GM12874 (cell line): ENCODE results near the gene RUNX2.

Experiments used
- TF ChIP-seq, protein P1 (sequence below): IDR thresholded peaks from 2 replicates; pipeline ENCODE4 v1.5.1; 2011; ENCODE audit warnings: low read depth, mild to moderate bottlenecking, control low read depth, low read length, moderate library complexity; ENCODE audit not compliant: insufficient read depth

Gene RUNX2

DNA sequence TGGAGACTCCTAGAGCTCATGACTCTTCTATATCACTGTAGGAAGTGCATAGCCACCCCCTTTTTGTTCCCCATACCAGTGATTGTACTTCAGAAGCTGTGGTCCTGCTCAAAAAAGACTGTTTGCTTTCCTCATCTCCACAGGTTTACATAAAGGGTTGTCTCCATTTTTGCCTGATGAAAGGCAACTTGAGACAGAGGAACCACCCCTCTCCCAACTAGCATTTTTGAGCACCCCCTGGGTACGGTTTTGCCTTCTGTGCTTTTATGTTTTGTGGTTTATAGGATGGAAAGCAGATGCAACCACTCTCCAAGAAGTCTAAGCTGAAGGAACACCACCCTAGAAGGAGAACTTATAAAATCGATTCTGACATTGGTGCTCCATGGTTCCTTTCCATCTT is 177.3 kb downstream of the RUNX2 start:
- TF ChIP-seq, protein P1, sequence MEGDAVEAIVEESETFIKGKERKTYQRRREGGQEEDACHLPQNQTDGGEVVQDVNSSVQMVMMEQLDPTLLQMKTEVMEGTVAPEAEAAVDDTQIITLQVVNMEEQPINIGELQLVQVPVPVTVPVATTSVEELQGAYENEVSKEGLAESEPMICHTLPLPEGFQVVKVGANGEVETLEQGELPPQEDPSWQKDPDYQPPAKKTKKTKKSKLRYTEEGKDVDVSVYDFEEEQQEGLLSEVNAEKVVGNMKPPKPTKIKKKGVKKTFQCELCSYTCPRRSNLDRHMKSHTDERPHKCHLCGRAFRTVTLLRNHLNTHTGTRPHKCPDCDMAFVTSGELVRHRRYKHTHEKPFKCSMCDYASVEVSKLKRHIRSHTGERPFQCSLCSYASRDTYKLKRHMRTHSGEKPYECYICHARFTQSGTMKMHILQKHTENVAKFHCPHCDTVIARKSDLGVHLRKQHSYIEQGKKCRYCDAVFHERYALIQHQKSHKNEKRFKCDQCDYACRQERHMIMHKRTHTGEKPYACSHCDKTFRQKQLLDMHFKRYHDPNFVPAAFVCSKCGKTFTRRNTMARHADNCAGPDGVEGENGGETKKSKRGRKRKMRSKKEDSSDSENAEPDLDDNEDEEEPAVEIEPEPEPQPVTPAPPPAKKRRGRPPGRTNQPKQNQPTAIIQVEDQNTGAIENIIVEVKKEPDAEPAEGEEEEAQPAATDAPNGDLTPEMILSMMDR: no peak

DNA sequence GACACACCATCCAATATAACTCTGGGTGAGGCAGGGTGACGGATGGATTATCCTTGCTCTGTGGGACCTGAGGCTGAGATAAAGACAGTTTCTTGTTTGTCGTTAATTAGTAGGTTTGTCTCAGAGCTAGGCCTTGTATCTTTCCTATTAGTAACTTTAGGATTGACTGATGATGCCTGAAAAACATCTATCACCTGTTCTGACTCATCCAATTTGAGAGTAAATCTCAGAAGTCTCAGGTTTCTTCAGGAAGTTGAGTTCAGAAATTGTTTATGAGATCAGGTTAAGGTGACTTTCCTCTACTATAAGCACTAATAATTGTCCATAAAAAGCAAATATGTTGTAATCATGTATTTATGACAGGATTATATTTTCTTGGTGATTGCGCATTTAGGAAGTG is 179.1 kb downstream of the RUNX2 start:
- TF ChIP-seq, protein P1: no peak

DNA sequence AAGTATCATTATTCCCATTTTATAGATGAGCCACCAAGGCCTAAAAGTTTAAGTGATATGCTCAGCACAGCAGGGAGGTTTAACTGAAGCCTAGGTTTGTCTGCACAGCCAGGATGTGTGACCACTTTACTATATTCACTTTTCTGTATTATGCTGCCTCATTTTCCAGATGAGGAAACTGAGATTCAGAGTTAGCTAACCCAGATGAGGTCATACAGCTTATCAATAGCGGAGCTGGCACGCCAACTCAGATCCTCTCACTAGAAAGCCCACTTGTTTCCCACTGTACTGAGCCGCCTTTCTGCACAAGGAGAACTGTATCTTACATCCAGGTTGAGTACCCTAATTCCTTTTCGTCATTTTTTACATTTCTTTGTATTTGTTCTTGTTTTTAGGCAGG is 181.3 kb downstream of the RUNX2 start:
- TF ChIP-seq, protein P1: no peak

DNA sequence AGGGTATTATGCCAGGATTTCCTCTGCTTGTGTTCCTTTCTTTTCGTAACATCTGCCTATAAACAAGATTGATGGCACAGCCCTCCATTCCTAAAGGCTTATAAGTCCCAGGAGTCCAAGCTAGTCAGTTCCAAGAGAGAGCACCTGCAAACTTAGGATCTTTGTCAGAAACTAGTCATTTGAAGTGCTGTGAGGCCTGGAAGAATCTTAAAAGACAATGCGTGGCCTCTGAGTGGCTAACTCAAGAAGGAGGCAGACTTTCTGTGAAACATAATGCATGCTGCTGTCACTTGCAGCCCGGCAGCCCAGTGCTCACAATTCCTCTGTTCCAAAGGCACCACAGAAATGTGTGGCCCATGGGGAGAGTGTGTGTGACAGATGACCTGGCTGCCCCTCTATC is 184.6 kb downstream of the RUNX2 start:
- TF ChIP-seq, protein P1: no peak

DNA sequence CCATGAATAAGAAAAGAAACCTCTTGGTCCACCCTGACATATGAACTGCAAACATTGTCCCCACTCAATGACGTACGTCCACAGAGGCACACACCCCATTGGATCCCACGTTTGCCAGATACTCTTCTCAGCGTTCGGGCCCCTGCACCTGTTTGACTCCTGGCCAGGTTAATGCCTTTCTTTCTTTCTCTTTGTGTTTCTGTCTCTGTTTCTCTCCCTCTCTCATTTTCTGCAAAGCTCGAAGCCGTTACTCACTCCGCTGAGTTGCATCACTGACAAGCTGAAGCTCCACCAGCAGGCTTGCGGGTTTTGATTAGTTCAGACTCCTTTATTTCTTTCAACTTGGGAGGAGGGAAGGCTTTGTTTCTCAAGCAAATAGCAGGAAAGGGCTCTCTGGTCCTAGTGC is 185.1 kb downstream of the RUNX2 start:
- TF ChIP-seq, protein P1: no peak

DNA sequence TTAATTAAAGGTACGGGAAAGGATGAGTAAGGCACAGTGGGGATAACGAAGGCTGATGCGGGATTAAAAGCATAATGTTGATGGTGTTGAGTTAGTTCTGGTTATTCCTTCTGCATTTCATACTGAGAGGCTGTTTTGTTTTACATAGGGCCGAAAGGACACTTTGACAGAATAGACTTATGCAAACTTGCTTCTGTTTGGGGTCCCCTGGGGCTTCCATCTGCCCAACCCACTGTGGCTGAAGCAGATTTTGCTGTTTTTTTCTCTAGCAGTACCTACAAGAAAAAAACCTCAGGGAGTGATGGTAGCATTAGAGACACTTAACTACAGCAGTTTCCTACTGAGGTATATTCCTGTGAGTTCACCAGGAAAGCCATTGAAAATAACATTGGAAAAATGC is 185.7 kb downstream of the RUNX2 start:
- TF ChIP-seq, protein P1: no peak

DNA sequence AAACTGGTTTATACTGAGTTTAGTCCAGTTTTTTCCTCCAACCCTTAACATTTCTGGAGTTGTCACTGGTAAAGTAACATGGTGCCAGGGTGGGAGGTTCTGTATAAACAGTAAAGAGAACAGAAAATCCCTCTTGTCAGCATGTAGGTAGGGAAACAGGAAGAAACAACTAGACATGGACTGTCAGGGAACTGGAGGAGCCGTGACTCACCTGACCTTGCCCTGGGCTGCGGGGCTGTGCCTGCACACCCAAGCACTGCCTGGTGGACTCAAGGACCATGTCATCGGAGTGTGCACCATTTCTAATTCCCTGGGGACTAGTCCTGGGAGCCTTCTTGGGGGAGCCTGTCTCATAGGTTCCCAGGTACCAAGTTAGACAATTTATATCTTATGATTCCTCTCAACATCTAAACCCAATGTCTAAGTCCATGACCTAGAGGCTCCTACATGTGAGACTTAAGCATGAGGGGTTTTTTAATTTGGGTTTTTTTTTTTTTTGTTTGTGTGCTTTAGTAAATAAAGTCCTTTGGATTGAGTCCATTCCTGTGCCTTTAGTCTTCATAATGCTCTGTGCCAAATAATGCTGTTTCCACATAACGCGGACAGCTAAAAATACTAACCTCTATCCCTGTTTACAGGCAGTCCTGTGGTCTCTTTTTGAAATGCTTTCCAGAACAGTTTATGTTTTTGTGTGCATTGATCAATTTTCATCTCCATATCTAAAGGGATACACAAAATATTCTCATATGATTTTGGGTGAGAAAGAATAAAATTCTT is 186.5 kb downstream of the RUNX2 start:
- TF ChIP-seq, protein P1: no peak
